ENCODE data around the gene PDLIM4. TPM values are rescaled to one million over a fixed set of nuclear protein-coding genes. Genes with fewer than 3 reads are reported as not detected.

Gene PDLIM4
- polyA plus RNA-seq, 1 donor = 17.9 TPM

- peaks cover 14% of the 10 kb centered on the region for H3K36me3 ChIP-seq (ENCODE audit: control insufficient read depth, insufficient read depth, low read length)
- H3K27me3 ChIP-seq (ENCODE audit: control insufficient read depth, insufficient read depth, low read length) = peaks cover 4% of the 10 kb centered on the region
- peaks cover 28% of the 10 kb centered on the region for H3K4me1 ChIP-seq (ENCODE audit: control insufficient read depth, insufficient read depth, low read length)
- no peaks in the 10 kb centered on the region for H3K9me3 ChIP-seq (ENCODE audit: control insufficient read depth, low read depth, low read length)
- H3K4me3 ChIP-seq (ENCODE audit: low read length) = no peak overlapping the region
- DNase-seq = no peak
- H3K27ac ChIP-seq (ENCODE audit: low read length) = no peak overlapping the region
- WGBS (ENCODE audit: insufficient coverage, low lambda C conversion rate) = no CpG with 5 or more reads among the region's 6 CpGs
Measured at GRCh38 chr5:132260714-132261551, 3.4 kb downstream of the PDLIM4 start.

GRCh38 chr5:132261881-132262845 is 4.7 kb downstream of the PDLIM4 start:
- Histone ChIP-seq H3K4me1 (ENCODE audit: control insufficient read depth, insufficient read depth, low read length) (peaks cover 29% of the 10 kb centered on the region), H3K27ac (ENCODE audit: low read length) (no peak overlapping the region), H3K9me3 (ENCODE audit: control insufficient read depth, low read depth, low read length) (no peaks in the 10 kb centered on the region), H3K27me3 (ENCODE audit: control insufficient read depth, insufficient read depth, low read length) (peaks cover 2% of the 10 kb centered on the region), H3K4me3 (ENCODE audit: low read length) (no peak overlapping the region), H3K36me3 (ENCODE audit: control insufficient read depth, insufficient read depth, low read length) (peaks cover 22% of the 10 kb centered on the region)
- DNase-seq = no peak
- WGBS (ENCODE audit: insufficient coverage, low lambda C conversion rate) = no CpG with 5 or more reads among the region's 7 CpGs

DNA sequence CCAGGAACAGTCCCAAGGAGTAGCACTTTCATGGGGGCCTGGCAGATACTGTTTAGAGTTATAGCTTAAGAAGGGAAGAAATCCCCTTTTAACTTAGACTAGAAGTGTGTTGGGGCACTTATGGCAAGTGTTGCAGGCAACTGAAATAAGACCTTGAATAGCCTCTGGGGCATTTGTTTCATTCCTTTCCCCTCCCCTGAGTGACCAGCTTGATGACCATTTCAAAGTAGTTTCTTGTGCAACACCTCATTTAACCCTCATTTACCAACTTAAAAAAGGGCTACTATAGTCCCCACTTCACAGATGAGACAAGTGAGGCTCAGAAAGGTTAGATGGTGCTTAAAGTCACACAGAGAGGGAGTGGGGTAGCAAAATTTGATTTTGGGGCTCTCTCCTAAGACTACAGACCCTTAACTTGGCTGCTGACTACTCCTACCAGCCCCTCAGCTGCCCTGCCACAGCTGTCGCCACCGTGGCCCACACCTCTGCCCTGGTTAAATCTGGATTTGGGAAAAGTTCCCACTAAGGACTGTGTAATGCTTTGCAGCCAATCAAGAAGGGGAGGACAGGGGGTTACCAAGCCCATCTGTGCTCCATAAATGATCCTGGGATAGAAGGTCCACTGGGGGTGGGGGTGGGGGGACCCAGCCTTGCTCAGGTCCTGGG is 5.5 kb downstream of the PDLIM4 start:
- no peaks in the 10 kb centered on the region for H3K9me3 ChIP-seq (ENCODE audit: control insufficient read depth, low read depth, low read length)
- H3K27me3 ChIP-seq (ENCODE audit: control insufficient read depth, insufficient read depth, low read length) = peaks cover 2% of the 10 kb centered on the region
- no peak for DNase-seq
- no peak overlapping the region for H3K4me3 ChIP-seq (ENCODE audit: low read length)
- H3K27ac ChIP-seq (ENCODE audit: low read length) = no peak overlapping the region
- H3K36me3 ChIP-seq (ENCODE audit: control insufficient read depth, insufficient read depth, low read length) = peaks cover 29% of the 10 kb centered on the region
- peaks cover 29% of the 10 kb centered on the region for H3K4me1 ChIP-seq (ENCODE audit: control insufficient read depth, insufficient read depth, low read length)
- WGBS (ENCODE audit: insufficient coverage, low lambda C conversion rate) = no CpG with 5 or more reads among the region's 2 CpGs

GRCh38 chr5:132263548-132264261 is 6.2 kb downstream of the PDLIM4 start:
- H3K27ac ChIP-seq (ENCODE audit: low read length) = no peak overlapping the region
- peaks cover 32% of the 10 kb centered on the region for H3K36me3 ChIP-seq (ENCODE audit: control insufficient read depth, insufficient read depth, low read length)
- no CpG with 5 or more reads among the region's 7 CpGs for WGBS (ENCODE audit: insufficient coverage, low lambda C conversion rate)
- H3K4me1 ChIP-seq (ENCODE audit: control insufficient read depth, insufficient read depth, low read length) = peaks cover 27% of the 10 kb centered on the region
- no peak overlapping the region for H3K4me3 ChIP-seq (ENCODE audit: low read length)
- H3K9me3 ChIP-seq (ENCODE audit: control insufficient read depth, low read depth, low read length) = no peaks in the 10 kb centered on the region
- DNase-seq = peak in 1 of 2 donors; percentile 3
- no peaks in the 10 kb centered on the region for H3K27me3 ChIP-seq (ENCODE audit: control insufficient read depth, insufficient read depth, low read length)

- Histone ChIP-seq H3K9me3 (ENCODE audit: control insufficient read depth, low read depth, low read length) (no peaks in the 10 kb centered on the region), H3K27me3 (ENCODE audit: control insufficient read depth, insufficient read depth, low read length) (no peaks in the 10 kb centered on the region), H3K27ac (ENCODE audit: low read length) (peak overlapping the region; percentile 83), H3K4me1 (ENCODE audit: control insufficient read depth, insufficient read depth, low read length) (peaks cover 26% of the 10 kb centered on the region), H3K4me3 (ENCODE audit: low read length) (no peak overlapping the region), H3K36me3 (ENCODE audit: control insufficient read depth, insufficient read depth, low read length) (peaks cover 35% of the 10 kb centered on the region)
- no CpG with 5 or more reads among the region's 4 CpGs for WGBS (ENCODE audit: insufficient coverage, low lambda C conversion rate)
- no peak for DNase-seq
Measured at GRCh38 chr5:132264546-132265335, 7.2 kb downstream of the PDLIM4 start.

DNA sequence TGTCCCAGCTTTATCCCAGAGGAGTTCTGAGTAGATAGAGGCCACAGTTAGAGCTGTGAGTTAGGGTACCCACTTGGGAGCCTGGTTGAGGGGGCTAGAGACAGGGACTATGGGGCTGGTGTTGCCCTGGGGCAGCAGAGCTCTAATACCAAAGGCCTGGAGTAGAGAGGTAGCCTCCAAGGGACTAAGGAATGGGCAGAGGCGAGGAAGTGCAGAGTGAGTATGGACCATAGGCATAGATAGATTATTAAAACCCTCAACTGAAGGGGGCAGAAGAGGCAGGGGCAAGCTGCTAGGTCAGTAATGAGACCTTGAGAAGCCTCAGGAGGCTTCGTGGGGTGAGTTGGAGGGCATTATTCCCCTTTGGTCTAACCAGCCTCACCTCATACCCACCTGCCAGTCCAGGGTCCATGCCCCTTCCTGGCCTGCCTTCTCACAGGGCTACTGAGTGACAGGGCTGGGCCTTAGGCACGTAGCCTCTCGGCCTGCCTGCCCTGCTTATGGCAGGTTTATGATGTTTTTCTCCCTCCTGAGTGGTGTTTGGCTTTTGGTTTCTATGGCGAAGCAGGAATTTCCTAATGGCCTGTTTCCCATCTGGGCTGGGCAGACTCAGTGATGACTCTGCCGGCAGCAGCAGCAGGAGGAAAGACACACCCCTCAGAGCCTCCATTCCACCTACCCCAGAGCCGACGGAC is 8.0 kb downstream of the PDLIM4 start:
- no CpG with 5 or more reads among the region's 8 CpGs for WGBS (ENCODE audit: insufficient coverage, low lambda C conversion rate)
- Histone ChIP-seq H3K27ac (ENCODE audit: low read length) (peak overlapping the region; percentile 83), H3K4me1 (ENCODE audit: control insufficient read depth, insufficient read depth, low read length) (peaks cover 29% of the 10 kb centered on the region), H3K4me3 (ENCODE audit: low read length) (no peak overlapping the region), H3K36me3 (ENCODE audit: control insufficient read depth, insufficient read depth, low read length) (peaks cover 35% of the 10 kb centered on the region), H3K27me3 (ENCODE audit: control insufficient read depth, insufficient read depth, low read length) (no peaks in the 10 kb centered on the region), H3K9me3 (ENCODE audit: control insufficient read depth, low read depth, low read length) (no peaks in the 10 kb centered on the region)
- DNase-seq = peak; percentile 93 to 96

- Histone ChIP-seq H3K4me3 (ENCODE audit: low read length) (no peak overlapping the region), H3K9me3 (ENCODE audit: control insufficient read depth, low read depth, low read length) (no peaks in the 10 kb centered on the region), H3K27ac (ENCODE audit: low read length) (peak overlapping the region; percentile 83), H3K27me3 (ENCODE audit: control insufficient read depth, insufficient read depth, low read length) (no peaks in the 10 kb centered on the region), H3K4me1 (ENCODE audit: control insufficient read depth, insufficient read depth, low read length) (peaks cover 29% of the 10 kb centered on the region), H3K36me3 (ENCODE audit: control insufficient read depth, insufficient read depth, low read length) (peaks cover 35% of the 10 kb centered on the region)
- DNase-seq = no peak
- no CpG with 5 or more reads among the region's 7 CpGs for WGBS (ENCODE audit: insufficient coverage, low lambda C conversion rate)
Measured at GRCh38 chr5:132266031-132266835, 8.7 kb downstream of the PDLIM4 start.

DNA sequence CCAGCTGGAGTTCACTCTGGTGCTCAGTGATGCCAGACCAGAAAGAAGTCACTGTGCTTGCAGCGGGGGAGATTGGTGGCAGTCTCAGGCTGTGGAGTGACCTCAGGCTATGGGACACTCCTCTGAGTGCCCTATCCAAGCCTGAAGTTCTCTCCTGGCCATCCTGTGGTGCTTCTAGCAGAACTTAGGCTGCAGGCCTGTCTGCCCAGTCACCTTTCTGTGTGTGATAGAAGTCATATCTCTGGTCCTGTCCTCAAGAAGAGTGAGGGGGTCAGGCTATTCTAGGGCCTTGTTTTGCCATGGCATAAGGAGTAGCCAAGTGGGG is 9.3 kb downstream of the PDLIM4 start:
- Histone ChIP-seq H3K27ac (ENCODE audit: low read length) (no peak overlapping the region), H3K27me3 (ENCODE audit: control insufficient read depth, insufficient read depth, low read length) (no peaks in the 10 kb centered on the region), H3K4me1 (ENCODE audit: control insufficient read depth, insufficient read depth, low read length) (peaks cover 29% of the 10 kb centered on the region), H3K9me3 (ENCODE audit: control insufficient read depth, low read depth, low read length) (no peaks in the 10 kb centered on the region), H3K4me3 (ENCODE audit: low read length) (no peak overlapping the region), H3K36me3 (ENCODE audit: control insufficient read depth, insufficient read depth, low read length) (peaks cover 35% of the 10 kb centered on the region)
- DNase-seq = no peak
- WGBS (ENCODE audit: insufficient coverage, low lambda C conversion rate) = no CpG with 5 or more reads among the region's 1 CpG
